ENCODE results near the gene HBQ1.
"Not testable (repeated sequence)": the region's sequence is repeated elsewhere in the genome, so short reads cannot be mapped to it uniquely, and the experiment has no call there.

Gene HBQ1

DNA sequence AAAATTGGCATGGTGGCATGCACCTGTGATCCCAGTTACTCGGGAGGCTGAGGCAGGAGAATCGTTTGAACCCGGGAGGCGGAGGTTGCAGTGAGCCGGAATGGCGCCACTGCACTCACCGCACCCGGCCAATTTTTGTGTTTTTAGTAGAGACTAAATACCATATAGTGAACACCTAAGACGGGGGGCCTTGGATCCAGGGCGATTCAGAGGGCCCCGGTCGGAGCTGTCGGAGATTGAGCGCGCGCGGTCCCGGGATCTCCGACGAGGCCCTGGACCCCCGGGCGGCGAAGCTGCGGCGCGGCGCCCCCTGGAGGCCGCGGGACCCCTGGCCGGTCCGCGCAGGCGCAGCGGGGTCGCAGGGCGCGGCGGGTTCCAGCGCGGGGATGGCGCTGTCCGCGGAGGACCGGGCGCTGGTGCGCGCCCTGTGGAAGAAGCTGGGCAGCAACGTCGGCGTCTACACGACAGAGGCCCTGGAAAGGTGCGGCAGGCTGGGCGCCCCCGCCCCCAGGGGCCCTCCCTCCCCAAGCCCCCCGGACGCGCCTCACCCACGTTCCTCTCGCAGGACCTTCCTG lies at the start of gene HBQ1:
Gene HBQ1 (plus strand): TSS at position 359 of the 575 bp plus-strand sequence. CDS start 28 bp downstream, at position 387.
- DNase-seq (ENCODE audit: low read depth in 1 of 2, low spot score in 1 of 2): peak in 1 of 2 donors; percentile 38

DNA sequence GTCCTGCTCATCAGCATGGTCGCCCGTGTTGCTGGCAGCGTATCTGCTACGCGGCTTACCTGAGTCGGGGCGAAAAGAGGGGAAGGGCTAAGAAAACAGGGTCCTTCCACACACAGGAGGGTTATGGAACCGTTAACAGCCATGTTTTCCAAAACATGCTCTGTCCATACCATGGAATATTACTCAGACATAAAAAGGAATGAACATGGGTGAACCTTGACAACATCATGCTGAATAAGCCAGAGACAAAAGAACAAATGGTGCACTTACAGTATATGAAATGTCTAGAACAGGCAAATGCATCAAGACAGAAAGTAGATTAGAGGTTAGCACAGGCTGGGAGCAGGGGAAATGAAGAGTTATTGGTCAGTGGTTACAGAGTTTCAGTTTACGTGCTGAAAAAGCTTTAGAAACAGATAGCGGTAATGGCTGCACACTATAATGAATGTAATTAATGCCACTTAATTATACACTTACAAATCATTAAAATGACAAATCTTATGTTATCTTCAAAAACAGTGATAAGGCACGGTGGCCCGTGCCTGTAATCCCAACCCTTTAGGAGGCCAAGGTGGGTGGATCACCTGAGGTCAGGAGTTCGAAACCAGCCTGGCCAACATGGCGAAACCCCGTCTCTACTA lies 49.6 kb upstream of the HBQ1 start:
- DNase-seq (ENCODE audit: low read depth in 1 of 2, low spot score in 1 of 2): no peak

DNA sequence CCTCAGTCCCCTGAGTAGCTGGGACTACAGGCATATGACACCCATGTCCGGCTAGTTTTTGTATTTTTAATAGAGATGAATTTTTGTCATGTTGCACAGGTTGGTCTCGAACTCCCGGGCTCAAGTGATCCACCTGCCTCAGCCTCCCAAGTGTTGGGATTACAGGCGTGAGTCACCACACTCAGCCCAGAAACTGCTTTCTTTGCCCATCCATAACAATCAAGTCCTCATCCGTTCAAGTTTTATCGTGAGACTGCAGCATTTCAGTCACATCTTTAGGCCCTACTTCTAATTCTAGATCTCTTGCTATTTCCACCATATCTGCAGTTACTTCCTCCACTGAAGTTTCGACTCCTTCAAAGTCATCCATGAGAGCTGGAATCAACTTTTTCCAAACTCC lies 48.1 kb upstream of the HBQ1 start:
- no peak for DNase-seq (ENCODE audit: low read depth in 1 of 2, low spot score in 1 of 2)

DNA sequence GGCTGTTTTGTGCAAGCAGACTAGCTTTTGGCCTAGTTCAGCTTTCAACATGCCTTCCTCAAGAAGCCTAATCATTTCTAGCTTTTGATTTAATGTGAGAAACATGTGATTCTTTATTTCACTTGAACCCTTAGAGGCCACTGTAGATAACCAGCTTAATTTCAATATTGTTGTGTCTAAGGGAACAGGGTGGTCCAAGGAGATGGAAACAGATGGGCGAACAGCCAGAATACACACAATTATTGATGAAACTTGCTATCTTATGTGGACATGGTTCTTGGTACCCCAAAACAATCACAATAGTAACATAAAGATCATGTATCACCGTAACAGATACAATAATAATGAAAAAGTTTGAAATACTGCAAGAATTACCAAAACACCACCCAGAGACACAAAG lies 46.5 kb upstream of the HBQ1 start:
- no peak for DNase-seq (ENCODE audit: low read depth in 1 of 2, low spot score in 1 of 2)

DNA sequence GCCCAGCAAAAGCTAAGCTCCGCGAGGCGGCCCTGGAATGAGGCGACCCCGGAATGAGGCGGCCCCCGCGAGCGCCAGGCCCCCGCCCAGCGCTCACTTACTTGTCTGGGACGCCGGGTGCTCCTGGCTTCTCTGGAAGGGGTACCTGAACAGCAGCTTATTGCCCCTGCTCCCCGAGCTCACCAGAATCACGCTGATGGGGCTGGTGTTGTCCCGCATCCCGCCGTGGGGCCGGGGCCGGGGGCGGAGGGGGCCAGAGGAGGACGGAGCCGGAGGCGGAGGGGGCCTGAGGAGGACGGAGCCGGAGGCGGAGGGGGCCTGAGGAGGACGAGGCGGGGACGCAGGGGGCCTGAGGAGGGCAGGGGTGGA lies 42.2 kb upstream of the HBQ1 start:
- peak in 1 of 2 donors; percentile 25 for DNase-seq (ENCODE audit: low read depth in 1 of 2, low spot score in 1 of 2)

DNA sequence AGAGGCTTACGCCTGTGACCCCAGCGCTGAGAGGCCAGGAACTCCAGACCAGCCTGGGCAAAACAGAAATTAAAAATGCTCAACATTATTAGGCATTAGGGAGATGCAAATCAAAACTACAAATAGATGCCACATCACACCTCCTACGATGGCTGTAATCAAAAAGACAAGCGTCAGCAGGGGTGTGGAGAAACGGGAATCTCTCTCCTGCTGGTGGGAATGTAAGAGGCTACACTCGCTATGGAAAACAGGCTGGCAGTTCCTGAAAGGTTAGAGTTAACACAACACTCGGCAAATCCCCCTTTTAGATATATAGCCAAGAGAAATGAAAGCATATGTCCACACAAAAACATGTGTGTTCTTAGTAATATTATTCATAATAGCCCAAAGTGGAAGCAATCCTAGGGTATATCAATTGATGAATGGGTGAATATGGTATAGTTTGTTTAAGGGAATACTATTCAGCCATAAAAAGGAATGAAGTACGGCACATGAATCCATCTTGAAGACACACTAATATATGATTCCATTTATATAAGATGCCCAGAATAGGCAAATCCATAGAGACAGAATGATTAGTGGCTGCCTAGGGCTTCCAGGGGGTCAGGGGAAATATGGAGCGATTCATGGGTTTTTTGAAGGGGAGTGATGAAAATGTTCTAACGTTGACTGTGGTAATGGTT lies 39.9 kb upstream of the HBQ1 start:
- no peak for DNase-seq (ENCODE audit: low read depth in 1 of 2, low spot score in 1 of 2)

DNA sequence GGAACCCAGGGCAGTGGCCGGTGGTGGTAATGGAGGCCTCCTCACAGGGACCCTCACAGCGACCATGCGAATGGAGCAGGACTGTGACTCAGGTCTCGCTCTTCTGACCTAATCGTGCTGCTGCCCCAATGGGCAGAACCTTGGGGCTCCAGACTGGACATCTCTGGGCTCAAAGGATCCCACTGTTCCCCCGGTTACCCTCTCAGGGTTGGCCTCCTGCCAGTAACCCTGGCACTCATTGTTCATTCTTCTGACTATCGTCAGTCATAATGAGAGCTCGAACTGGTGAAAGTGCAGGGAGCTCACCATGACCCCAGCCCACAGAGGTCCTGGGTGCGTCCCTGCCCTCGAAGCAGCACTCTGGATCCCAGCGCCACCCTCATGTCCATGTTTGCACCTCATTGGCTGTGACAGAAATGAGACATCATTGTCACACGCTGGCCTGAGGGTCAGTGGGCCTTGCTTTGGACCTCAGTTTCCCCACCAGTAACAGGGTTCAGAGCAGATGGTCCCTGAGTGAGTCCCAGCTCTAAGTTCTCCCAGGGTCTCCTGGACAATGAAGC lies 37.8 kb upstream of the HBQ1 start:
- DNase-seq (ENCODE audit: low read depth in 1 of 2, low spot score in 1 of 2): no peak

DNA sequence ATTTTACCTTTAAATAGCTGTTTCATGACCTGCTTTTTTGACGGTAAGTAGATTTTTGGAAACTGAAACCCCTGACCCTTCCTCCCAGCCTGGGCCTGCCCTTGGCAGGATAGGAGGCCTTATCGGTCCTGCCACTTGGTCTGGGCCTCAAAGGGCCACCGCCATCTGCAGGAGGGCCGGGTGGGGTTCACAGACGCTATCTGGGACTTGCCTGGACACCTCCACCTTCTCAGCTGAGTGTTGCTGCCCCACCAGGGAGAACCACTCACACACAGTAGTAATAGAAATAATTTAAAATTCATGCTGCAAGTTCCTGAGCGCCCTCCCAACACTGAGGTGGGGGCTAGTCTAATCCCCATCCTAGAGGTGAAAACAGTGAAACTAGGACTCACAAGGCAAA lies 37.2 kb upstream of the HBQ1 start:
- DNase-seq (ENCODE audit: low read depth in 1 of 2, low spot score in 1 of 2): no peak

DNA sequence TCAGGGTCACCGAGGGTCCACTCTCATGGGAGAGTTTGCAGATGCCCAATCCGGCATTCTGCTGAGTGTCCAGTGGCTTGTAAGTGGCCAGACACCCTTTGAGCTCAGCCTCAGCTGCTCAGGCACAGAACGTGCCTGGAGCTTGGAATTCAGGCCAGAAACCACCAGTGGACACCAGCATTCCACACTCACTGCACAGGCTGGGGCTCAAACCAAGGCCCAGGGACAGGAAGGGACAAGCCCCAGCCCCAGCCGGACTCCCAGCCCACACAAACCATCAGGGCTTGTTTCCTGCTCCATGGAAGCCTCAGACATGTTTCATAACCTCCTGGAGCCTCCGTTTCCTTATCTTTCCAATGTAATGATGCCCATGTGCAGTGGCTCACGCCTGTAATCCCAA lies 36.8 kb upstream of the HBQ1 start:
- no peak for DNase-seq (ENCODE audit: low read depth in 1 of 2, low spot score in 1 of 2)

DNA sequence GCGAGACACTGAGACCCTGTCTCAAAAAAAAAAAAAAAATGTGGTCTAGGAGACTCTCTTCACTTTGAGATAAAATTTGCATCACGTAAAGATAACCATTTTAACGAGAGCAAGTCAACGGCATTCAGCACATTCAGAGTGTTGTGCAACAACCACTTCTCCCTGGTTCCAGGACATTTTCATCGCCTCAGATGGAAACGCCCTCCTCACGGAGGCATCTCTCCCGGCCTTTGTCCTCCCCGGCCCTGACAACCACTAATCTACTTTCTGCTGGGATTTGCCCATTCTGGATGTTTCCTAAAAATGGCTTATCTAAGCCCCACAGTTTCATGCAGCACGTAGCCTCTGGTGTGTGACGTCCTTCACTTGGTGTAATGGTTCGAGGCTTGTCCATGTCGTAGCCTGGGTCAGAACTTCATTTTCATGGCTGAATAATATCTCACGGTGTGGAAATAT lies 35.4 kb upstream of the HBQ1 start:
- no peak for DNase-seq (ENCODE audit: low read depth in 1 of 2, low spot score in 1 of 2)

DNA sequence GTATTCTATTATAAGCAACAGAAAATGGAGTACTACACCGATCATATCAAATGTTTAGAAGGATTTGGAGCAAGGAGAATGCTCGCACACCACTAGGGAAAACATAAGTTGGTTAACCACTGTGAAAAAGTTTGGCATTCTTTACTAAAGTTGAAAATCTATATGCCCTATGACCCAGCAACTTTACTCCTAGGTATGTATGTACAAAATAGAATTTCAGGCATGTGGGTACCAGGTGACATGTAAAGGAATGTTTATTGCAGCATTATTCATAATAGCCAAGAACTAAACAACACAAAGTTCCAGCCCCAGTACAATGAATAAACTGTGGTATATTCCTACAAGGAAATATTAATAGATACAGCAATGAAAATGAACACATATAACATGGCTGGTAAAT lies 33.6 kb upstream of the HBQ1 start:
- no peak for DNase-seq (ENCODE audit: low read depth in 1 of 2, low spot score in 1 of 2)

DNA sequence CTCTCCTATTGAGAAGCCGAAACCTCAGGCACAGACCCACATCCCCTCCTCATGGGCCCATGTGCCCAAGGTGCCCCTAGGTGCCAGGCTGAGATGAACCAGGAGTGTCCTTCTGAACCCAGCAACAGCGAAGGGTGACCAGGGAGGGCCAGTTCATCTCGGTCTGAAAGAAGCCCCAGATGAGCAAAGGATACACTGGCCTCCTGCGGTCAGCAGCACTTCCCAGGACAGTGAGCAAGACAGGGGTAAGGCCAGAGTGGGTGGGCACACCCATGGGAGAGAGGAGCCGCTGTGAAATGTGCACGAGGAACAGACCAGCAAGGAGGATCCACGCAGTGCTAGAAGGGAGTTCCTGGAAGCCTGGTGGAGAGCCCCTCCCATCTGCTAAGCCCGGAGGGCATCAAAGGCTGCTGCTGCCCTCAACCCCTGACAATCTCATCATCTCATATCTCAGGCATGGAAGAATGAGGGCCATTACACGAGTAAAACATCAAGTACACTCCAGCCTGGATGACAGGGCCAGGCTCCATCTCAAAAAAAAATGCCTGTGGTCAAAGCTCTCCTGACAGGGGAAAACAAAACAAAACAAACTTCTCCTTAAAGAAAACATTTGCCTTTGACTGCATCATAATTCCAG lies 31.1 kb upstream of the HBQ1 start:
- no peak for DNase-seq (ENCODE audit: low read depth in 1 of 2, low spot score in 1 of 2)

DNA sequence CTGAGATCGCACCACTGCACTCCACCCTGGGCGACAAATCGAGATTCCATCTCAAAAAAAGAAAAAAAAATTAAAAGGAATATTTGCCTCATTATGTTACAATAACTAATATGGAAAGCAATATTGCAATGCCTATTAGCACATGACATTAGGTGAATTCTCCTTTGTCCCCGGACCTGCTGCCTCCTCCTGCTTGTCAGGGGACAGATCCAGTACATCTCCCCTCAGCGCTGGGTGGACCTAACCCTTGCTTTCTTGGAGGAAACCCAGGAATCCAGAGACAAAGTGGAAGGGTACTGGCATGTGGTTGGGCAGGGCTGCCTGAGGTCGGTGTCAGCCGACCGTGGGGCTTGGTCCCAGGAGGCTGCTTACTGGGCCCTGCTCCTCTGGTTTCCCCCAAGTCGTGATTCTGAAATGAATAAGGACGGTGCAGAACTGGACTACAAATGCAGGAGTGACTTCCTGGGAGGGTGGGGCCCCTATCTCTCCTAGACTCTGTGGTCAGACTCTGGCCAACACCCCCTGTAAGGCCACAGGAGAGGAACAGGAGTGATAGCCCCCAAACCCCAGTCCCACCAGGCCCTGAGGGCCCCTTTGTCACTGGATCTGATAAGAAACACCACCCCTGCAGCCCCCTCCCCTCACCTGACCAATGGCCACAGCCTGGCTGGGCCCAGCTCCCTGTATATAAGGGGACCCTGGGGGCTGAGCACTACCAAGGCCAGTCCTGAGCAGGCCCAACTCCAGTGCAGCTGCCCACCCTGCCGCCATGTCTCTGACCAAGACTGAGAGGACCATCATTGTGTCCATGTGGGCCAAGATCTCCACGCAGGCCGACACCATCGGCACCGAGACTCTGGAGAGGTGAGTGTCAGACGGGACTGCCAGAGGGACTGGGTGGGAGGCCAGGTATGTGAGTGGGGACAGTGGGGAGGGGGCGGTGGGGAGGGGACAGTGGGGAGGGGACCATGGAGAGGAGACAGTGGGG lies 27.8 kb upstream of the HBQ1 start, which contains the start of gene HBZ:
Gene HBZ (plus strand): TSS at position 504 of the 988 bp plus-strand sequence. CDS start 266 bp downstream, at position 770.
- no peak for DNase-seq (ENCODE audit: low read depth in 1 of 2, low spot score in 1 of 2)

DNA sequence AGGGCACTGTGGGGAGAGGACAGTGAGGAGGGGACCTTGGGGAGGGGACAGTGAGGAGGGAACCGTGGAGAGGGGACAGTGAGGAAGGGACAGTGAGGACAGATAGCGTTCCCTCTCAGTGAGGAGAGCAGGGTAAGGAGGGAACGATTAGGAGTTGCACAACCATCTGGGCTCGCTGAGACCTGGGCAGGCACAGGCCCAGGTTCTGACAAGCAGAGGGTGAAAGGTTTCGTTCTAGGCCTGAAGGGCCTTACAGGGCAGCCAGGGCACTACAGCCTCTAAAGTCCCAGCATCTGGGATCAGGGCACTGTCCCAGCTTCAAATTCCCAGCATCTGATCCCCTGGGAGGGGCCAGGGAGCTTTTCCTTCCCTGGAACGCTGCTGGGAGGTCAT lies 27.1 kb upstream of the HBQ1 start:
- not testable (repeated sequence) for DNase-seq (ENCODE audit: low read depth in 1 of 2, low spot score in 1 of 2)

DNA sequence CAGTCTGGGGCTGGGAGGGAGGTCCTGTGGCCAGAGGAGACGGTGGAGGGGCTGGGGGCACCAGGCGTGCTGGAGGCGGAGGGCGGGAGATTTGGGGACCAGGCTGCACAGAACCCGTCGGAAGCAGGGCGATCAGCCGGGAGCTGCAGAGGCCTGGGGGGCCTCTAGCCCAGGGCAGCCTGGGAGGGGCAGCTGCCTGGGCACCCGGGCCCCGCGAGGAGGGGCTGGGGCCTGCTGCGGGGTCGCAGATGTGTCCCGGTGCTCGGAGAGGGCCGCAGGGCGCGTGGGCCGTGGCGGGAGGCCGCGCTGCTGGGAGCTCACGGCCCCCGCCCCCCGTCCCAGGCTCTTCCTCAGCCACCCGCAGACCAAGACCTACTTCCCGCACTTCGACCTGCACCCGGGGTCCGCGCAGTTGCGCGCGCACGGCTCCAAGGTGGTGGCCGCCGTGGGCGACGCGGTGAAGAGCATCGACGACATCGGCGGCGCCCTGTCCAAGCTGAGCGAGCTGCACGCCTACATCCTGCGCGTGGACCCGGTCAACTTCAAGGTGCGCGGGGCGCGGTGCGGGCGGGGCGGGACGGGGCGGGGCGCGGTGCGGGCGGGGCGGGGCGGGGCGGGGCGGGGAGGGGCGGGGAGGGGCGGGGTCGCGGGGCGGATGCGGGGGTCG lies 26.6 kb upstream of the HBQ1 start:
- DNase-seq (ENCODE audit: low read depth in 1 of 2, low spot score in 1 of 2): not testable (repeated sequence)

DNA sequence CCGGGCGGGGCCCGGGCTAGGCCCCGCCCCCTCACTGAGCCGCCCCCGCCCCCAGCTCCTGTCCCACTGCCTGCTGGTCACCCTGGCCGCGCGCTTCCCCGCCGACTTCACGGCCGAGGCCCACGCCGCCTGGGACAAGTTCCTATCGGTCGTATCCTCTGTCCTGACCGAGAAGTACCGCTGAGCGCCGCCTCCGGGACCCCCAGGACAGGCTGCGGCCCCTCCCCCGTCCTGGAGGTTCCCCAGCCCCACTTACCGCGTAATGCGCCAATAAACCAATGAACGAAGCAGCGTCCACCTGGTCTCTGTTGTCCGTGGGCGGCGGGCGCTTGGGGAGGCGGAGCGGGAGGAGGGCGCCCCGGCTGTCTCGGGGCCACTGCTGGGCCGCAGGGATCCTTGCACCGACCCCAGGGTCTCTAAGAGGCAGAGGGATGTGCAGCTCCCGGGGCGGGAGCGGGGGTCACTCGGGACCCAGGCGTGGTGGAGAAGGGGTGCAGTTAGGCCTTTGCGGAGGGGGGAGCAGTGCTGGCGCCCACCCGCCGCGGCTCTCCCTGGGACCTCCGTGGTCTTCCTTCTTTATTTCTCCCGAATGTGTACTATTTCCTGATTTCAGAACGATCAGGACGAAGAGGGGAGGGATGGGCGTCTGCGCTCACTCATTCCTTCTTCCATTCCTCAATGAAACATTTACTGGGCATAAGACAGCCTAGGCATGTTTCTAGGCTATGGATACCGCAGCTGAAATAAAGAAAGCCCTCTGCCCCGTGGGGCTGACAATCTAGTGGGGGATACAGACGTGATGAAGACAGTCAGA lies 25.8 kb upstream of the HBQ1 start:
- DNase-seq (ENCODE audit: low read depth in 1 of 2, low spot score in 1 of 2): no peak

DNA sequence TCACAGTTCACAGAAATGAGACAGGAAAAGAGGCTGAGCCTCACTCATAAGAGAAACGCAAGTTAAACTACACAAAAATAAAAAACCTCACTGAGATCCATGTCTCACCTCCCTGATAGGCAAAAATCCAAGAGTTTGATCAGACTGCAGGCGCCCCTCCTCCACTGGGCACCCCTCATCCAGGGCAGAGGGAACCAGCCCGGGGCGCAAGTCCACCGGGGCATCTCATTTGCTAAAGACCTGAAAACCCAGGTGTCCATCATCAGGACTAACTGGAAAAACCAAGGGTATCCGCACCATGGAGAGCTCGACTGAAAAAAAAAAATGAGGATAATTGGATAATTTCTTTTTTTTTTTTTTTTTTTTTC lies 25.2 kb upstream of the HBQ1 start:
- DNase-seq (ENCODE audit: low read depth in 1 of 2, low spot score in 1 of 2): no peak

DNA sequence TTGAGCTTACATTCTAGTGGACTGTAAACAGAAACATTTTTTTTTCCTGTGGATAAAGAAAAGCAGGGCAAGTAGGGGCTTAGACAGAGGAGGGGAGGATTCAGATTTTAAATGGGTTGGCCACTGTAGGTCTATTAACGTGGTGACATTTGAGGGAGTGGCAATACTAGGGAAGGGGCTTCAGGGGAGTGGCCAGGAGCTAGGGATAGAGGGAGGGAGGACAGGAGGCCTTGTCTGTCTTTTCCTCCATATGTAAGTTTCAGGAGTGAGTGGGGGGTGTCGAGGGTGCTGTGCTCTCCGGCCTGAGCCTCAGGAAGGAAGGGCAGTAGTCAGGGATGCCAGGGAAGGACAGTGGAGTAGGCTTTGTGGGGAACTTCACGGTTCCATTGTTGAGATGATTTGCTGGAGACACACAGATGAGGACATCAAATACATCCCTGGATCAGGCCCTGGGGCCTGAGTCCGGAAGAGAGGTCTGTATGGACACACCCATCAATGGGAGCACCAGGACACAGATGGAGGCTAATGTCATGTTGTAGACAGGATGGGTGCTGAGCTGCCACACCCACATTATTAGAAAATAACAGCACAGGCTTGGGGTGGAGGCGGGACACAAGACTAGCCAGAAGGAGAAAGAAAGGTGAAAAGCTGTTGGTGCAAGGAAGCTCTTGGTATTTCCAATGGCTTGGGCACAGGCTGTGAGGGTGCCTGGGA lies 21.0 kb upstream of the HBQ1 start:
- DNase-seq (ENCODE audit: low read depth in 1 of 2, low spot score in 1 of 2): no peak

DNA sequence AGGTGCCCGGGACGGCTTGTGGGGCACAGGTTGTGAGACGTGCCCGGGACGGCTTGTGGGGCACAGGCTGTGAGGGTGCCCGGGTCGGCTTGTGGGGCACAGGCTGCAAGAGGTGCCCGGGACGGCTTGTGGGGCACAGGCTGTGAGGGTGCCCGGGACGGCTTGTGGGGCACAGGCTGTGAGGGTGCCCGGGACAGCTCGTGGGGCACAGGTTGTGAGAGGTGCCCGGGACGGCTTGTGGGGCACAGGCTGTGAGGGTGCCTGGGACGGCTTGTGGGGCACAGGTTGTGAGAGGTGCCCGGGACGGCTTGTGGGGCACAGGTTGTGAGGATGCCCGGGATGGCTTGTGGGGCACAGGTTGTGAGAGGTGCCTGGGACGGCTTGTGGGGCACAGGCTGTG lies 20.0 kb upstream of the HBQ1 start:
- DNase-seq (ENCODE audit: low read depth in 1 of 2, low spot score in 1 of 2): not testable (repeated sequence)

Measured in stimulated activated CD4-positive, alpha-beta T cell treated with anti-CD3 and anti-CD28 coated beads, Interleukin-15, amount 100 ng/mL, for 1 hour (primary cell).